GM19468 (cell line): ENCODE results near the gene IRF8.
"Not testable (repeated sequence)": the region's sequence is repeated elsewhere in the genome, so short reads cannot be mapped to it uniquely, and the experiment has no call there.

Experiments
- ATAC-seq: cut with Tn5 transposase; IDR thresholded peaks from one replicate; pipeline ENCODE4 v1.9.1; 2021; ENCODE audit warnings: mild to moderate bottlenecking, moderate library complexity, moderate number of reproducible peaks; ENCODE audit not compliant: unreplicated experiment; ENCODE audit errors: extremely low read depth

The IRF8 gene, protein sequence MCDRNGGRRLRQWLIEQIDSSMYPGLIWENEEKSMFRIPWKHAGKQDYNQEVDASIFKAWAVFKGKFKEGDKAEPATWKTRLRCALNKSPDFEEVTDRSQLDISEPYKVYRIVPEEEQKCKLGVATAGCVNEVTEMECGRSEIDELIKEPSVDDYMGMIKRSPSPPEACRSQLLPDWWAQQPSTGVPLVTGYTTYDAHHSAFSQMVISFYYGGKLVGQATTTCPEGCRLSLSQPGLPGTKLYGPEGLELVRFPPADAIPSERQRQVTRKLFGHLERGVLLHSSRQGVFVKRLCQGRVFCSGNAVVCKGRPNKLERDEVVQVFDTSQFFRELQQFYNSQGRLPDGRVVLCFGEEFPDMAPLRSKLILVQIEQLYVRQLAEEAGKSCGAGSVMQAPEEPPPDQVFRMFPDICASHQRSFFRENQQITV

DNA sequence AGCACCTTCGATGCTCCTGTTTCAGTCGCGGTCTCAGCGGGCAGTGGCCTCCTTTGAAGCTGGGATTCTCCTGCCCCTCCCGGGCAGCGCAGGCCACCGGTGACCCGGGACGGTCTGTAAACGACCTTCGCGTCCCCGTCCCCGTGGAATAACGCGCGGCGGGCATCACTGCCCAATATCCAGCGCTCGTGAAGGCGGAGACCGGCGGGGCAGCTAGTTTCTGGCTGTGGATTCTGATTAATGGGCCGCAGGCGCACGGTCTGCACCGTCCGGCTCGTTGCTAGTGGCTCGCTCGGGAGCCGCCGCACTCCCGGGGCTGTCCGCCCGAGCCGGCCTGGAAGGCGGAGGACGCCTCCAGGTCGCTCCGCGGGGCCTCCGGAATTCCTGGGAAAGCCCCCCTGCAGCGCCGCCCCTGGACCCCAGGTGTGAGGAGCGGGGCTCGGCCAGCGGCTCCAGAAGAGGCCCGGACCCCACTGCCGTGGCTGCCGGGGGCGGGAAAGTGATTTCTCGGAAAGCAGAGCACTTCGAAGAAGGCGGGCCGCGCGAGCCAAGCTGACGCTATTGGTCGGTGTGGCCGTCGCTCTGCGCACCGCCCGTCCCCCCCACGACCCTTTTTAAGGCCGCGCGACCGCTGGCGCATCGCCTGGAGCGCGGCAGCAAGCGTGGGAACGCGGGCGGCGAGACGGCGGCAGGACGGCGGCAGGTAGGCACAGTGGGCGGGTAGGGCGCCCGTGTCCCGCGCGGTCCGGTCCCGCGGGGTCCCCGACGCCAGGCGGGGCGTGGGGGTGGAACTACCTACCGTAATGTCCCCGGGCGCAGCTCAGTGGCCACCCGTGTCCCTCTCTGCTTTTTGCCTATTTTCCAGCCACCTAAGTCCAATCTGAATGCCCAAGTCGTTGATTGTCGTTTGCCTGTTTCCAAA is at the start of gene IRF8:
IRF8 (plus strand) TSS at position 642 of the 922 bp plus-strand sequence. CDS start 3,854 bp downstream, outside the sequence.
- peak; percentile 24 for ATAC-seq

- no peak for ATAC-seq
Measured at GRCh38 chr16:85849388-85849787, 49.6 kb upstream of the IRF8 start.

DNA sequence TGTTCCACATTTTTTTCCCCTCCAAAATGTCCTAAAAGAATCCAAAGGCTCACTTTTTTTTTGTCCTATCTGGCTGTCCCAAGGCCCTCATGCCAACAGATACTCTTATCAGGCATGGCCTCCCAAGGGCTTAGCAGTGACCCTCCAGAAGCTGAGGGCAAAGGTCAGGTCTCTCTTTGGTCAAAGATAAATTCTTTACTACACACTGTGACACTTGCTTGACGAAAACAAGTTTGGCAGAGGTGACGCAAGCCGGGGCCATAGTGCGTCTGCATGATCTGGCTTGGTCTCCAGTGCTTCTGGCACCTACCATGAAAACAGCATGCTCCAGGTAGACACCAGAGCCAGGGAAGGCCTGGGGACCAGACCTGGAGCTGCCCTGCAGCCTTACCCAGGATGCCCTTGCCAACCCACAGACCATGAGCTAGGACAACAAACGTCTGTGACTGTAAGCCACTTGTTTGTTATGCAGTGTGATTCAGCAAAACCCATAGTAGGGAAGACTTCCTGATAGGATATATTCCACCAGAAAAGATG is 48.5 kb upstream of the IRF8 start:
- no peak for ATAC-seq

DNA sequence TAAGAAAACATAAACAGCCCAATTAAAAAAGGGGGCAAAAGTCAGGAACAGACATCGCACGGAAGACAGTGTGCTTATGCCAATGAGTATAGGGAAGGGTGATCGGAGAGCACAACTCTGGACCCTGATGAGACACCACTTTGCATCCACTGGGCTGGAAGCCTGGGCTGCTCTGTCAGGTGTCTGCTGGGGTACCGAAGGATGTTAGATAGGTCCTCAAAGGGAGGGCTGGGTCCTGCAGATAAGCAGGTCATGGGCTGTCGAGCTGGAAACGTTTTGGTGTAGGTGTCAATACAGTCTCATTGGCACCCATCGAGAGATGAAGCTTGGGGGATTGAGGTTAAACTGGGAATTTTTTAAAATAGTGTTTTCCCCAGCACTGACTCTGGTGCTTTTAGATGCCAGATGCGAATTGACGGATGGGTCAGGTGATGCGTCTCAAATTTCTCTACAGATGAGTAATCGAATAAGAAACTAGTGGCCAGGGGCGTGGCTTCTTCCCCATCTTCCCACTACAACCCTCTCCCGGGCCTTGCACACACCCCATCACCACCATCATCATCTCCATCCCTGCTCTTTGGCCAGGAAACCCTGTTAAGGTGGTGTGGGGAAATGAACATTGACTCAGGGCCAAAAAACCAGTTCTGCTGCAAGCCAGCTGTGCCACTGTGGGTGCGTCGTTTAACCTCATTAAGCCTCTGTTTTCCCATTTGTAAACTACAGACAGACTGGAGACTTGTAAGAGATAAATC is 47.8 kb upstream of the IRF8 start:
- ATAC-seq: no peak

DNA sequence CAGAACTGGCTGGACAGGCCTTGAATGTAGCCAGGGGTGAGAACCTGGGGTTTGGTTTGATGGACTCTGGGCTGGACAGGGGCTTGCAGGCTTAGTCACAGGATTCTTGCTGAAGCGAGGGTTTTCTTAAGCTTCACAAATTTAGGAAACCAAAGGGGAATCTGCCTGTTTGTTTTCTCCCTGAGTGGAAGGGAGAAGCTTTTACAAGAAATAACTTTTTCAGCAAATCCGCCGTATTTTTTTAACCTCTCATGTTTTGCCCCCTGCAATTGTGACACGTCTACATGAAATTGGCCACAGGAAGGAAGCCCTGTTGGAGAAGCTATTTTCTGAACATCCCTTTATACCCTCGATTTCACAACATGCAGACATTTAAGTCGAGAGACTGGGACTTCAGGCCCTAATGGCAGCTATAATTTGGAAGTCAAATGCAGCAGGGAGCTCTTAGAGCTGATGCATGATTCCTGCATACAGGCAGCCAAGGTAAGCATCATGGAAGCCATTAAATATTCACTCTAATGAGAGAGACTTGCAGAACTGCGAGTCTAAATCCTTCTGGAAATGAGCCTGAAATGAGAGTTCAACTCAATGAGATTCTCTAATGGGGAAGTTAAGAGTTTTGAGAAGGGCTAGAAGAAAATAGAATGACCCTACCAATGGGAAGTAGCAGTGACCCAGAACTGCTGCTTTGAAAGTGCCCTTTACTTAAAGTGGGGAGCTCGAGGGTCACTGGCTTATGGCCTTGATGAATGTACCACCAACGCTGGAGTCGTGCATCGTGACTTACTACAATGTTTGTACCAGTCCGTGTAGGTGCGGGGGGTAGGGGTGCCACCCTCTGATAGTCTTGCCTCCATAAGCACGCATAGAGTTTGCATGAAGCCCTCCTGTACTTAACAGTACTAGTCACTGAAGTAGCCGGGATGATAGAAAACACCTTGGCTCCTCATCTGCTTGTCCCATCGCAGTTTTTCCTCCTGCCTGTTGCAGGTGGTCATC is 45.1 kb upstream of the IRF8 start:
- no peak for ATAC-seq

DNA sequence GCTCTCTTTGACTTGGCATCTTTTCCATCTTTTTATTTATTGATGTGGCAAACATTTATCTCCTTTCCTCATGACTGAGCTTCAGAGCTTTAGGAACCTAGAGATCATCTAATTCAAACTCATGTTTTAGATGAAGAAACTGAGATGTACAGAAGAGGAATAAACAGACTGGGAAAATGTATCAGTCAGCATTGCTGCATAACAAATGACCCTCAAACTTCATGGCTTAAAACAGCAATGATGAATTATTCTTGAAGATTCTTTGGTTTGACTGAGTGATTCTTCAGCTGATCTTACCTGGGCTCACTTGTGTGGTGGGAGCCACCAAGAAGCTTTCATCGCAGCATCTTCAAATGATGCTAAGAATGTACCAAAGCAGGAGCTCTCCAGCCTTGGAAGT is 44.0 kb upstream of the IRF8 start:
- ATAC-seq: no peak

- no peak for ATAC-seq
Measured at GRCh38 chr16:85856079-85856478, 42.9 kb upstream of the IRF8 start.

GRCh38 chr16:85856585-85856984 is 42.4 kb upstream of the IRF8 start:
- no peak for ATAC-seq

DNA sequence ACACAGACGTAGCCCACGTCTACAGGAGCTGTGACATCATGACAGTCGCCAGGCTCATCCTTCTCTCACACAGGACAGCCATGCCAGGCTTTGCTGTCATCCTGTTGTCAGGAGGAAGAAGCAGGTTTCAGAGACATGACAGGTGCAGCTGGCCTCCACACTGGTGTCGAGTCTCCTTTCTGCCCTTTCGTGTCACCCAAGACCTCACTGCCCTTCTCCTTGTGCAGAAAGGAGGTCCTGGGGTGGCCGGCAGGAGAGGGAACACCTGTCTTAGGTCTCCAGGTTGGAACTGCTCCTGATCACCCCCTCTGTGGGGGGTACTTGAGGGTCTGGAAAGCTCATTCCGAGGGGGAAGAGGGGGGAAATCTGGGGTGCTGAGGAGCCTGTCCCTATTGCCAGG is 41.6 kb upstream of the IRF8 start:
- no peak for ATAC-seq

DNA sequence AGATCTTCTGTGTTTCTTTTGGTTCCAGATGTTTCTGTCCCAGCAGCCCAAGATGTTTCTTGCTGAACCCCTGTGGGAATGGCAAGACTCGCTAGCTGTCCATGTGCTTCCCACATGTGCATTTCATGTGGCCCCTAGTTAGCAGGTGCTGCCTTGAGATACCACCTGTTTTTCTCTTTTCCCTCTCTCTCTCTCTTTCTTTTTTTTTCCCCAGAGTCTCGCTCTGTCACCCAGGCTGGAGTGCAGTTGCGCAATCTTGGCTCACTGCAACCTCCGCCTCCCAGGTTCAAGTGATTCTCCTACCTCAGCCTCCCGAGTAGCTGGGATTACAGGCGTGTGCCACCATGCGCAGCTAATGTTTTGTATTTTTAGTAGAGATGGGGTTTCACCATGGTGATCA is 40.4 kb upstream of the IRF8 start:
- ATAC-seq: not testable (repeated sequence)

GRCh38 chr16:85858984-85859817 is 39.8 kb upstream of the IRF8 start:
- no peak for ATAC-seq

DNA sequence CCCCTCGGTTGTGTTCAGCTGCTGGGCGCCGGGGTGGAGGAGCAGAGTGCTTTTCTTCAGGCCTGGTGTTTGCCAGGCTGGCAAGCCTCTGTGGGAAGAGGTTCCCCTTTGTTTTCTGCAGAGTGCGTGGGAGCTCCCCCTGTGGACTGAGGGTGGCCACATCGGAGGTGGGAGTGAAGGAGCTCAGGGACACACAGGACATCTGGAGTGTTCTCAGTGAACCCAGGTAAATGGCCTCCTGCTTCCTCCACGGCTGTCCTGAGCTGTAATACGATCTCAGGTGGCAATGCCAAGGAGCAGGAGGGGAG is 39.2 kb upstream of the IRF8 start:
- no peak for ATAC-seq

DNA sequence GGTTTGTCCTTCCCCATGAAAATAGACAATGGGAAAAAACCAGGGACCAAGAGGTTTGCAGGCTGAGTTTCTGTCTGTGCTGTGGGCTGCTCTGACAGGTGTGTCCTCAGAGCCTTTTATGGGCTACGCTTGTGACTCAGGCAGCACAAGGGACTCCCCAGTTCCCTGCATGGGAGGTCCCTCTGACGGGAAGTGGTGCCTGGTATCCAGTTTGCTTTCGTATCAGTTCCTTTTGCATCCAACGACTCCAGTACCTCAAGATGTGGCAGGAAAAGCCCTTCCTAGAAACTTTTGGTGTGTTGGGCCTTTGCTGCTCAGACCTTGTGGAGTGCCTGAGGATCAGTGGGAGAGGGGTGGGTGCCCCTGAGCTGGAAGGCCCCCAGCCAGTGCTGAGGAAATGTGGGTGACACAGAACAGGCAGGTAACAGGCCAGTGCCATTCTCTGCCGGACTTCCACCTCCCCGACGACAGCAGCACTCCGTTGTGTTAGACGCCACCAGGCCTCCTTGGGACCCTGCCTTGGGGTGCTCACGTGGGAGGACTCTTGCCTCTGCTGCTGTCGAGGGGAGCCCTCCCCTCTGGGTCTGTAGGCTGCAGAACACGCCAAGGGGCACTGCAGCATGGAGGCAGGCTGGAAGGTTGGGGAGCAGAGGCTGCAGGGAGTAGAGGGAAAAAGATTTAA is 38.4 kb upstream of the IRF8 start:
- no peak for ATAC-seq

GRCh38 chr16:85861095-85861825 is 37.7 kb upstream of the IRF8 start:
- no peak for ATAC-seq

- ATAC-seq: no peak
Measured at GRCh38 chr16:85862476-85863383, 36.2 kb upstream of the IRF8 start.

- no peak for ATAC-seq
Measured at GRCh38 chr16:85863384-85863774, 35.6 kb upstream of the IRF8 start.
